ENCODE results near the gene CDK19.

GRCh38 chr6:110858016-110858415, 42.7 kb upstream of the CDK19 start:
- TF ChIP-seq, protein P1, sequence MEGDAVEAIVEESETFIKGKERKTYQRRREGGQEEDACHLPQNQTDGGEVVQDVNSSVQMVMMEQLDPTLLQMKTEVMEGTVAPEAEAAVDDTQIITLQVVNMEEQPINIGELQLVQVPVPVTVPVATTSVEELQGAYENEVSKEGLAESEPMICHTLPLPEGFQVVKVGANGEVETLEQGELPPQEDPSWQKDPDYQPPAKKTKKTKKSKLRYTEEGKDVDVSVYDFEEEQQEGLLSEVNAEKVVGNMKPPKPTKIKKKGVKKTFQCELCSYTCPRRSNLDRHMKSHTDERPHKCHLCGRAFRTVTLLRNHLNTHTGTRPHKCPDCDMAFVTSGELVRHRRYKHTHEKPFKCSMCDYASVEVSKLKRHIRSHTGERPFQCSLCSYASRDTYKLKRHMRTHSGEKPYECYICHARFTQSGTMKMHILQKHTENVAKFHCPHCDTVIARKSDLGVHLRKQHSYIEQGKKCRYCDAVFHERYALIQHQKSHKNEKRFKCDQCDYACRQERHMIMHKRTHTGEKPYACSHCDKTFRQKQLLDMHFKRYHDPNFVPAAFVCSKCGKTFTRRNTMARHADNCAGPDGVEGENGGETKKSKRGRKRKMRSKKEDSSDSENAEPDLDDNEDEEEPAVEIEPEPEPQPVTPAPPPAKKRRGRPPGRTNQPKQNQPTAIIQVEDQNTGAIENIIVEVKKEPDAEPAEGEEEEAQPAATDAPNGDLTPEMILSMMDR (conservative IDR thresholded peaks at IDR 0.05; ENCODE audit: low read depth in 2 of 2), result no peak
- TF ChIP-seq, protein P2, sequence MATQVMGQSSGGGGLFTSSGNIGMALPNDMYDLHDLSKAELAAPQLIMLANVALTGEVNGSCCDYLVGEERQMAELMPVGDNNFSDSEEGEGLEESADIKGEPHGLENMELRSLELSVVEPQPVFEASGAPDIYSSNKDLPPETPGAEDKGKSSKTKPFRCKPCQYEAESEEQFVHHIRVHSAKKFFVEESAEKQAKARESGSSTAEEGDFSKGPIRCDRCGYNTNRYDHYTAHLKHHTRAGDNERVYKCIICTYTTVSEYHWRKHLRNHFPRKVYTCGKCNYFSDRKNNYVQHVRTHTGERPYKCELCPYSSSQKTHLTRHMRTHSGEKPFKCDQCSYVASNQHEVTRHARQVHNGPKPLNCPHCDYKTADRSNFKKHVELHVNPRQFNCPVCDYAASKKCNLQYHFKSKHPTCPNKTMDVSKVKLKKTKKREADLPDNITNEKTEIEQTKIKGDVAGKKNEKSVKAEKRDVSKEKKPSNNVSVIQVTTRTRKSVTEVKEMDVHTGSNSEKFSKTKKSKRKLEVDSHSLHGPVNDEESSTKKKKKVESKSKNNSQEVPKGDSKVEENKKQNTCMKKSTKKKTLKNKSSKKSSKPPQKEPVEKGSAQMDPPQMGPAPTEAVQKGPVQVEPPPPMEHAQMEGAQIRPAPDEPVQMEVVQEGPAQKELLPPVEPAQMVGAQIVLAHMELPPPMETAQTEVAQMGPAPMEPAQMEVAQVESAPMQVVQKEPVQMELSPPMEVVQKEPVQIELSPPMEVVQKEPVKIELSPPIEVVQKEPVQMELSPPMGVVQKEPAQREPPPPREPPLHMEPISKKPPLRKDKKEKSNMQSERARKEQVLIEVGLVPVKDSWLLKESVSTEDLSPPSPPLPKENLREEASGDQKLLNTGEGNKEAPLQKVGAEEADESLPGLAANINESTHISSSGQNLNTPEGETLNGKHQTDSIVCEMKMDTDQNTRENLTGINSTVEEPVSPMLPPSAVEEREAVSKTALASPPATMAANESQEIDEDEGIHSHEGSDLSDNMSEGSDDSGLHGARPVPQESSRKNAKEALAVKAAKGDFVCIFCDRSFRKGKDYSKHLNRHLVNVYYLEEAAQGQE (IDR thresholded peaks at IDR 0.05; ENCODE audit: unreplicated experiment), result no peak
- no peak for TF ChIP-seq POLR2AphosphoS5 (IDR thresholded peaks at IDR 0.05; ENCODE audit: low read depth)
- no peak for TF ChIP-seq ZNF114 (CRISPR knock-in tag; IDR thresholded peaks at IDR 0.05)
- no peak for TF ChIP-seq EZH2phosphoT487 (IDR thresholded peaks at IDR 0.05; ENCODE audit: unreplicated experiment)
- TF ChIP-seq, protein P3, sequence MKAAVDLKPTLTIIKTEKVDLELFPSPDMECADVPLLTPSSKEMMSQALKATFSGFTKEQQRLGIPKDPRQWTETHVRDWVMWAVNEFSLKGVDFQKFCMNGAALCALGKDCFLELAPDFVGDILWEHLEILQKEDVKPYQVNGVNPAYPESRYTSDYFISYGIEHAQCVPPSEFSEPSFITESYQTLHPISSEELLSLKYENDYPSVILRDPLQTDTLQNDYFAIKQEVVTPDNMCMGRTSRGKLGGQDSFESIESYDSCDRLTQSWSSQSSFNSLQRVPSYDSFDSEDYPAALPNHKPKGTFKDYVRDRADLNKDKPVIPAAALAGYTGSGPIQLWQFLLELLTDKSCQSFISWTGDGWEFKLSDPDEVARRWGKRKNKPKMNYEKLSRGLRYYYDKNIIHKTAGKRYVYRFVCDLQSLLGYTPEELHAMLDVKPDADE (IDR thresholded peaks at IDR 0.05), result no peak
- TF ChIP-seq EZH2 (IDR thresholded peaks at IDR 0.05; ENCODE audit: low read depth, unreplicated experiment), result no peak
- no peak for TF ChIP-seq JUNB (IDR thresholded peaks at IDR 0.05; ENCODE audit: unreplicated experiment)
- no peak for TF ChIP-seq ZNF331 (CRISPR knock-in tag; IDR thresholded peaks at IDR 0.05; ENCODE audit: low read depth)
- no peak for TF ChIP-seq ZNF462 (CRISPR knock-in tag; IDR thresholded peaks at IDR 0.05)
- no peak for TF ChIP-seq STAT1 (IDR thresholded peaks at IDR 0.05; ENCODE audit: unreplicated experiment)
